HepG2 (cell line): ENCODE results near the gene CAPN14. TPM values are rescaled to one million over a fixed set of nuclear protein-coding genes. Genes with fewer than 3 reads are reported as not detected.
A peak's percentile ranks its signal among the peaks of the same experiment; 100 is the strongest.

ENCODE experiments used
- ATAC-seq: fragments of 200-7000 bp; cut with Tn5 transposase; 3 replicates; pipeline ENCODE4 v1.9.1; 2020; ENCODE audit warnings: mild to moderate bottlenecking, moderate library complexity
- BruUV-seq: library from RNA; stranded (reverse); fragments of 400-500 nt; replicated peaks from 2 replicates; lab custom pipeline; 2021; lab: Mats Ljungman, UMichigan
- CTCF ChIA-PET: fragments of 300-600 bp; formaldehyde crosslinking; extraction: SDS; loops from one replicate; lab custom pipeline; 2021; ENCODE audit warnings: low total read pairs, inconsistent platforms, low intra/inter-chr PET ratio; lab: Yijun Ruan, JAX
- POLR2A ChIA-PET: fragments of 350-600 bp; sonication (Branson Sonifier 250); formaldehyde crosslinking; loops from one replicate; lab custom pipeline; 2020; ENCODE audit warnings: antibody characterized with exemption, inconsistent platforms; lab: Yijun Ruan, JAX
- DNase-seq: peaks from one replicate; pipeline ENCODE4 v3.0.0-alpha.2; 2015; ENCODE audit warnings: low spot score
- FAIRE-seq: peaks from 3 replicates; lab custom pipeline; 2011; peaks lifted over from hg19 to GRCh38; lab: Jason Lieb, UNC
- H2AFZ ChIP-seq: one replicate; pipeline ENCODE4 v1.6.1; 2011; ENCODE audit warnings: low read length, inconsistent platforms
- H3K27ac ChIP-seq: fragments of 300-600 bp; 3 replicates; pipeline ENCODE4 v1.8.0; 2011; ENCODE audit warnings: mixed run types, mild to moderate bottlenecking, mixed read lengths, low read length, inconsistent platforms; ENCODE audit not compliant: insufficient read depth; ENCODE audit errors: extremely low read length
- H3K27me3 ChIP-seq, 2 experiments: fragments of 200-600 bp in 1 of 2; 2 replicates in 1 of 2; 3 replicates in 1 of 2; pipeline versions ENCODE4 v1.6.0 to v1.8.0; 2011; ENCODE audit warnings: low read length in 2 of 2, mild to moderate bottlenecking in 2 of 2, moderate library complexity in 2 of 2, inconsistent platforms in 1 of 2; ENCODE audit not compliant: insufficient read depth in 2 of 2, control insufficient read depth in 1 of 2
- H3K36me3 ChIP-seq, 2 experiments: fragments of 200-600 bp in 1 of 2; replicated peaks in 1 of 2; 2 replicates in 1 of 2; 3 replicates in 1 of 2; pipeline versions ENCODE4 v1.5.1 to v1.8.0; 2011; ENCODE audit warnings: low read length in 2 of 2, inconsistent platforms in 1 of 2; ENCODE audit not compliant: insufficient read depth in 2 of 2, control insufficient read depth in 1 of 2
- H3K4me1 ChIP-seq: 2 replicates; pipeline ENCODE4 v1.5.1; 2012; ENCODE audit warnings: low read length, inconsistent platforms; ENCODE audit not compliant: insufficient read depth
- H3K4me2 ChIP-seq: 2 replicates; pipeline ENCODE4 v1.6.0; 2011; ENCODE audit warnings: low read depth, low read length, inconsistent platforms
- H3K4me3 ChIP-seq, 3 experiments: fragments of 200-600 bp in 1 of 3; sonication (generic), shearing (Covaris generic) in 1 of 3; replicated peaks in 1 of 3; 2 replicates each; pipeline ENCODE4 v1.5.1; 2011 to 2016; ENCODE audit warnings: low read length in 3 of 3, inconsistent platforms in 2 of 3, low read depth in 2 of 3, mild to moderate bottlenecking in 2 of 3, control low read depth in 1 of 3, mixed read lengths in 1 of 3; ENCODE audit not compliant: insufficient read depth in 1 of 3
- H3K79me2 ChIP-seq: one replicate; pipeline ENCODE4 v1.6.1; 2011; ENCODE audit warnings: low read length, inconsistent platforms; ENCODE audit not compliant: insufficient read depth
- H3K9ac ChIP-seq: 2 replicates; pipeline ENCODE4 v1.6.0; 2011; ENCODE audit warnings: mild to moderate bottlenecking, low read depth, low read length, inconsistent platforms; ENCODE audit not compliant: insufficient read depth
- H3K9me3 ChIP-seq: 2 replicates; pipeline ENCODE4 v1.5.1; 2012; ENCODE audit warnings: mild to moderate bottlenecking, low read length
- H4K20me1 ChIP-seq: 2 replicates; pipeline ENCODE4 v1.6.0; 2011; ENCODE audit warnings: inconsistent platforms, mild to moderate bottlenecking, low read length, moderate library complexity; ENCODE audit not compliant: insufficient read depth
- ZFP62 ChIP-seq: sonication (generic); formaldehyde crosslinking; IDR thresholded peaks from 2 replicates; pipeline ENCODE4 v1.4.0; 2020; ENCODE audit warnings: missing genetic modification reagents
- ZNF383 ChIP-seq: sonication (generic); formaldehyde crosslinking; IDR thresholded peaks from 2 replicates; pipeline ENCODE4 v1.4.0; 2020; ENCODE audit warnings: missing genetic modification reagents, mild to moderate bottlenecking, borderline replicate concordance
- WGBS: methylation state at CpG from one replicate; pipeline ENCODE4 v1.1.6; 2017; ENCODE audit warnings: low lambda C conversion rate; 5-methylcytosine and 5-hydroxymethylcytosine counted together
- in situ Hi-C: cut with HindIII; loops from 2 replicates; pipeline ENCODE4 v1.10.0; 2017; ENCODE audit warnings: low pct_unique_long_range_greater_than_20kb; ENCODE audit not compliant: extremely low pct_ligation_motif_present
- intact Hi-C: fragments of 100-400 bp; cut with micrococcal nuclease; formaldehyde crosslinking; loops from one replicate; pipeline ENCODE4 v1.10.0; 2022; ENCODE audit not compliant: unreplicated experiment
- polyA plus RNA-seq, 8 experiments: library from polyadenylated mRNA; depleted of rRNA in 3 of 8; stranded (reverse) in 7 of 8; unstranded in 1 of 8; fragments of >200 nt; fragmentation: Illumina TruSeq in 4 of 8; extraction: Trizol in 4 of 8; gene quantifications; 2 replicates each; pipeline versions ENCODE4 v1.2.1 to v1.2.3, GENCODE V29; 2011 to 2016; ENCODE audit warnings: low read depth in 4 of 8, missing spikeins in 1 of 8, mixed read lengths in 1 of 8; ENCODE audit not compliant: insufficient read depth in 1 of 8
- total RNA-seq, 5 experiments: library from RNA; depleted of rRNA; stranded (reverse); fragments of >200 nt; fragmentation: Illumina TruSeq; extraction: Trizol; gene quantifications; 2 replicates each; pipeline ENCODE4 v1.2.3, GENCODE V29; 2016; ENCODE audit warnings: low read depth in 1 of 5
- TF ChIP-seq, protein P1 (sequence below): sonication (generic); formaldehyde crosslinking; IDR thresholded peaks from 2 replicates; pipeline ENCODE4 v1.4.0; 2020; ENCODE audit warnings: missing genetic modification reagents, mild to moderate bottlenecking, borderline replicate concordance
- TF ChIP-seq, protein P2 (sequence below): fragments of 450-650 bp; IDR thresholded peaks from 2 replicates; pipeline ENCODE4 v1.6.1; 2016

CAPN14 gene
- total and polyA plus RNA-seq, 2 of the 13 experiments (the other 11 are each of a cell fraction or from before 2014, with no cell fraction given) = not detected

DNA sequence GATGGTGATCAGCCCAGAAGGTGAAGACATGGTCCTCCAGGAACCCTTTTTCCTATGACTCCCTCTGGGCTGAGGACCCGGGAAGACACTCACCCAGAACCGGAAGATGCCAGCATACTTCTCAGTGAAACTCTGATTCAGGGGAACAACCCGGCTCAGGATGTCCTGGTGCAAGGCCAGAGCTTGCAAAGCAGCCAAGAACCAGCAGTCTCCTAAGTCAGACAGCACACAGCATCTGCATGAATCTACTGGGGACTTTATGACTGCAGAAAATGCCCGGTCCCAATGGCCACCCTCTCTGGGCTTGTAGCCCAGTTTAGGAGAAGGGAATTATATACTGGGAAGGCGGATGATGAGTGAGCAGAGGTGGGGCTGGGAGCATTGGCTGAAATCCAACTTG lies 15.3 kb downstream of the CAPN14 start:
- ATAC-seq (no peak), DNase-seq (no peak), FAIRE-seq (no peak)
- Histone ChIP-seq H3K9ac (no peak overlapping the region), H3K4me2 (no peak overlapping the region), H2AFZ (no peak overlapping the region), H3K4me1 (no peaks in the 10 kb centered on the region), H3K79me2 (no peaks in the 10 kb centered on the region), H3K4me3 (no peak overlapping the region), H3K9me3 (no peaks in the 10 kb centered on the region), H3K36me3 (no peaks in the 10 kb centered on the region), H3K27me3 (peaks cover 0 to 15% of the 10 kb centered on the region in 2 experiments; a peak in 2 of 5 replicates), H4K20me1 (no peaks in the 10 kb centered on the region), H3K27ac (no peak overlapping the region)
- TF ChIP-seq ZNF383 (CRISPR knock-in tag) (no peak), ZFP62 (CRISPR knock-in tag) (no peak)
- WGBS = 25% methylated on average over 5 of the region's 5 CpGs
- BruUV-seq = no TSS peak
- in situ Hi-C loops = no loop called here
- ChIA-PET CTCF (no interaction called here), POLR2A (no interaction called here)
- intact Hi-C loops = no loop called here

DNA sequence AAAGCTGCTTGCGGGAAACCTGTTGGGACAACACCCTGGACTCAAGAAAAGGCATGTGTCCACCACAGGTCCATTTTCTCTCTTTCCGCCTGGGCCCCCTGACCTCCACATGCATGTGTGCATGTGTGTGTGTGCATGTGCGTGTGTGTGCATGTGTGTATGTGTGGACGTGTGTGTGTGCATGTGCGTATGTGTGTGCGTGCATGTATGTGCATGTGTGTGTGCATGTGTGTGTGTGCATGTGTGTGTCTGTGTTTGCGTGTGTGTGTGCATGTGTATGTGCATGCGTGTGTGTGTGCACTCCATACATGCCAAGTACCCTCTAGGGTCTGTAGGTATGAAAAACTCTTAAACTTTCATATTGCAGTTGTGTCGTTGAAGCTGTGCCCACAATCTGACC lies 16.3 kb downstream of the CAPN14 start:
- Histone ChIP-seq H3K27me3 (peaks cover 0 to 15% of the 10 kb centered on the region in 2 experiments; a peak in 2 of 5 replicates), H3K4me3 (no peak overlapping the region), H4K20me1 (no peaks in the 10 kb centered on the region), H3K9ac (no peak overlapping the region), H2AFZ (no peak overlapping the region), H3K4me1 (no peaks in the 10 kb centered on the region), H3K27ac (no peak overlapping the region), H3K79me2 (no peaks in the 10 kb centered on the region), H3K4me2 (no peak overlapping the region), H3K9me3 (no peaks in the 10 kb centered on the region), H3K36me3 (no peaks in the 10 kb centered on the region)
- BruUV-seq = no TSS peak
- intact Hi-C loops (no loop called here), in situ Hi-C loops (no loop called here)
- 29% methylated on average over 9 of the region's 9 CpGs for WGBS
- CTCF ChIA-PET = no interaction called here
- TF ChIP-seq, protein P1, sequence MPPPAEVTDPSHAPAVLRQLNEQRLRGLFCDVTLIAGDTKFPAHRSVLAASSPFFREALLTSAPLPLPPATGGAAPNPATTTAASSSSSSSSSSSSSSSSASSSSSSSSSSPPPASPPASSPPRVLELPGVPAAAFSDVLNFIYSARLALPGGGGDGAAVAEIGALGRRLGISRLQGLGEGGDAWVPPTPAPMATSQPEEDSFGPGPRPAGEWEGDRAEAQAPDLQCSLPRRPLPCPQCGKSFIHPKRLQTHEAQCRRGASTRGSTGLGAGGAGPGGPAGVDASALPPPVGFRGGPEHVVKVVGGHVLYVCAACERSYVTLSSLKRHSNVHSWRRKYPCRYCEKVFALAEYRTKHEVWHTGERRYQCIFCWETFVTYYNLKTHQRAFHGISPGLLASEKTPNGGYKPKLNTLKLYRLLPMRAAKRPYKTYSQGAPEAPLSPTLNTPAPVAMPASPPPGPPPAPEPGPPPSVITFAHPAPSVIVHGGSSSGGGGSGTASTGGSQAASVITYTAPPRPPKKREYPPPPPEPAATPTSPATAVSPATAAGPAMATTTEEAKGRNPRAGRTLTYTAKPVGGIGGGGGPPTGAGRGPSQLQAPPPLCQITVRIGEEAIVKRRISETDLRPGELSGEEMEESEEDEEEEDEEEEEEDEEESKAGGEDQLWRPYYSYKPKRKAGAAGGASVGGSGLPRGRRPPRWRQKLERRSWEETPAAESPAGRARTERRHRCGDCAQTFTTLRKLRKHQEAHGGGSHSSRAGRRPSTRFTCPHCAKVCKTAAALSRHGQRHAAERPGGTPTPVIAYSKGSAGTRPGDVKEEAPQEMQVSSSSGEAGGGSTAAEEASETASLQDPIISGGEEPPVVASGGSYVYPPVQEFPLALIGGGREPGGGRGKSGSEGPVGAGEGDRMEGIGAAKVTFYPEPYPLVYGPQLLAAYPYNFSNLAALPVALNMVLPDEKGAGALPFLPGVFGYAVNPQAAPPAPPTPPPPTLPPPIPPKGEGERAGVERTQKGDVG (CRISPR knock-in tag) = no peak
- TF ChIP-seq, protein P2, sequence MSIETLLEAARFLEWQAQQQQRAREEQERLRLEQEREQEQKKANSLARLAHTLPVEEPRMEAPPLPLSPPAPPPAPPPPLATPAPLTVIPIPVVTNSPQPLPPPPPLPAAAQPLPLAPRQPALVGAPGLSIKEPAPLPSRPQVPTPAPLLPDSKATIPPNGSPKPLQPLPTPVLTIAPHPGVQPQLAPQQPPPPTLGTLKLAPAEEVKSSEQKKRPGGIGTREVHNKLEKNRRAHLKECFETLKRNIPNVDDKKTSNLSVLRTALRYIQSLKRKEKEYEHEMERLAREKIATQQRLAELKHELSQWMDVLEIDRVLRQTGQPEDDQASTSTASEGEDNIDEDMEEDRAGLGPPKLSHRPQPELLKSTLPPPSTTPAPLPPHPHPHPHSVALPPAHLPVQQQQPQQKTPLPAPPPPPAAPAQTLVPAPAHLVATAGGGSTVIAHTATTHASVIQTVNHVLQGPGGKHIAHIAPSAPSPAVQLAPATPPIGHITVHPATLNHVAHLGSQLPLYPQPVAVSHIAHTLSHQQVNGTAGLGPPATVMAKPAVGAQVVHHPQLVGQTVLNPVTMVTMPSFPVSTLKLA = peak; percentile 96
- no peak for ATAC-seq
- no peak for FAIRE-seq
- POLR2A ChIA-PET = no interaction called here
- no peak for DNase-seq
